ENCODE measurements around the gene ARHGAP33. TPM values are rescaled to one million over a fixed set of nuclear protein-coding genes. Genes with fewer than 3 reads are reported as not detected.

The ARHGAP33 gene
- total and polyA plus RNA-seq, 10 of the 15 experiments (the other 5 are each of a cell fraction or from before 2014, with no cell fraction given), result 0.05 to 22.9 (median 2.3) TPM; not detected in 1

DNA sequence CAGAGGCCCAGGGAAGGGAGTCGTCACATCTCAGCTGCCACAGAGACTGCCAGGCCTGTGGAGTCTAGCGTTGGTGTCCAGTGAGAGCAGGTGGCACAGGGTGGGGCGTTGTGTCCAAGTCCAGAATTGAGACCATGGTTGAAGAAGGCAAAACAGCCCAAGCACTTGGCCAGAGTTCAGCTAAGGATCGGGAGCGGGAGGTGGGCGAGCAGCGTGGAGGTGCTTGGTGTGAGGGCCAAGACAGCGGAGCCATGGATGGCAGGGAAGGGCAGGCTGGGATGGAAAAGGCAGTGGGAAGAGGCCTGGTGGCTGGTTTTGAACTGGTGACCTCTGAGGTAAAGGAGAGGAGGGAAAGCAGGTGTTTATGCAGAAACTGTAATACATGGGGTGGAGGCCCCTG, 41.1 kb upstream of the ARHGAP33 start:
- no peaks in the 10 kb centered on the region for H4K20me1 ChIP-seq (ENCODE audit: control insufficient read depth, insufficient read depth)
- H3K9me3 ChIP-seq (replicated peaks; ENCODE audit: control insufficient read depth, insufficient read depth, low read length), result no peaks in the 10 kb centered on the region
- over 99% methylated on average over 8 of the region's 8 CpGs for WGBS (ENCODE audit: insufficient coverage, insufficient replicate concordance, low lambda C conversion rate, missing lambda C conversion rate)
- no peak overlapping the region for H3K9ac ChIP-seq (ENCODE audit: control insufficient read depth, insufficient read depth, low read length)
- ChIA-PET CTCF (no interaction called here), SMC1A (ENCODE audit: uncharacterized antibody, unreplicated experiment) (no interaction called here), POLR2A (no interaction called here), RAD21 (ENCODE audit: unreplicated experiment) (no interaction called here)
- intact Hi-C loops (cut with micrococcal nuclease; ENCODE audit: unreplicated experiment), result no loop called here
- no peaks in the 10 kb centered on the region for H3K27me3 ChIP-seq (replicated peaks in 1 of 2; ENCODE audit: control insufficient read depth in 2 of 2, insufficient read depth in 2 of 2, low read length in 1 of 2)
- peaks cover 16 to 51% of the 10 kb centered on the region in 2 experiments; a peak in 3 of 4 replicates for H3K36me3 ChIP-seq (ENCODE audit: control insufficient read depth in 2 of 2, insufficient read depth in 2 of 2, low read length in 1 of 2)
- no peak overlapping the region for H3K4me2 ChIP-seq (ENCODE audit: control insufficient read depth, insufficient read depth)
- no peak for TF ChIP-seq CREB1 (IDR thresholded peaks at IDR 0.05; ENCODE audit: low read depth)
- TF ChIP-seq SREBF1 (IDR thresholded peaks at IDR 0.05; ENCODE audit: low read length), result no peak
- TF ChIP-seq PBX3 (IDR thresholded peaks at IDR 0.05; ENCODE audit: insufficient replicate concordance, low read depth, low read length), result no peak
- TF ChIP-seq ZNF274 (IDR thresholded peaks at IDR 0.05; ENCODE audit: insufficient read depth, insufficient read length), result no peak
- TF ChIP-seq ZNF217 (IDR thresholded peaks at IDR 0.05), result no peak
- no peak for TF ChIP-seq RCOR1 (conservative IDR thresholded peaks at IDR 0.05; ENCODE audit: low read depth, low read length)
- no peak for TF ChIP-seq BCL11A (IDR thresholded peaks at IDR 0.05; ENCODE audit: low read depth, low read length)
- TF ChIP-seq NR2C1 (IDR thresholded peaks at IDR 0.05), result no peak
- TF ChIP-seq BACH1 (IDR thresholded peaks at IDR 0.05; ENCODE audit: borderline replicate concordance), result no peak
- TF ChIP-seq, protein P1, sequence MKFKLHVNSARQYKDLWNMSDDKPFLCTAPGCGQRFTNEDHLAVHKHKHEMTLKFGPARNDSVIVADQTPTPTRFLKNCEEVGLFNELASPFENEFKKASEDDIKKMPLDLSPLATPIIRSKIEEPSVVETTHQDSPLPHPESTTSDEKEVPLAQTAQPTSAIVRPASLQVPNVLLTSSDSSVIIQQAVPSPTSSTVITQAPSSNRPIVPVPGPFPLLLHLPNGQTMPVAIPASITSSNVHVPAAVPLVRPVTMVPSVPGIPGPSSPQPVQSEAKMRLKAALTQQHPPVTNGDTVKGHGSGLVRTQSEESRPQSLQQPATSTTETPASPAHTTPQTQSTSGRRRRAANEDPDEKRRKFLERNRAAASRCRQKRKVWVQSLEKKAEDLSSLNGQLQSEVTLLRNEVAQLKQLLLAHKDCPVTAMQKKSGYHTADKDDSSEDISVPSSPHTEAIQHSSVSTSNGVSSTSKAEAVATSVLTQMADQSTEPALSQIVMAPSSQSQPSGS (IDR thresholded peaks at IDR 0.05; ENCODE audit: low read length), result no peak
- no peak for TF ChIP-seq JUND (IDR thresholded peaks at IDR 0.05; ENCODE audit: low read depth, low read length)
- no peak for TF ChIP-seq ETV6 (conservative IDR thresholded peaks at IDR 0.05 in 1 of 2, IDR thresholded peaks at IDR 0.05 in 1 of 2; ENCODE audit: borderline replicate concordance in 1 of 2, low read depth in 1 of 2)
- TF ChIP-seq, protein P2, sequence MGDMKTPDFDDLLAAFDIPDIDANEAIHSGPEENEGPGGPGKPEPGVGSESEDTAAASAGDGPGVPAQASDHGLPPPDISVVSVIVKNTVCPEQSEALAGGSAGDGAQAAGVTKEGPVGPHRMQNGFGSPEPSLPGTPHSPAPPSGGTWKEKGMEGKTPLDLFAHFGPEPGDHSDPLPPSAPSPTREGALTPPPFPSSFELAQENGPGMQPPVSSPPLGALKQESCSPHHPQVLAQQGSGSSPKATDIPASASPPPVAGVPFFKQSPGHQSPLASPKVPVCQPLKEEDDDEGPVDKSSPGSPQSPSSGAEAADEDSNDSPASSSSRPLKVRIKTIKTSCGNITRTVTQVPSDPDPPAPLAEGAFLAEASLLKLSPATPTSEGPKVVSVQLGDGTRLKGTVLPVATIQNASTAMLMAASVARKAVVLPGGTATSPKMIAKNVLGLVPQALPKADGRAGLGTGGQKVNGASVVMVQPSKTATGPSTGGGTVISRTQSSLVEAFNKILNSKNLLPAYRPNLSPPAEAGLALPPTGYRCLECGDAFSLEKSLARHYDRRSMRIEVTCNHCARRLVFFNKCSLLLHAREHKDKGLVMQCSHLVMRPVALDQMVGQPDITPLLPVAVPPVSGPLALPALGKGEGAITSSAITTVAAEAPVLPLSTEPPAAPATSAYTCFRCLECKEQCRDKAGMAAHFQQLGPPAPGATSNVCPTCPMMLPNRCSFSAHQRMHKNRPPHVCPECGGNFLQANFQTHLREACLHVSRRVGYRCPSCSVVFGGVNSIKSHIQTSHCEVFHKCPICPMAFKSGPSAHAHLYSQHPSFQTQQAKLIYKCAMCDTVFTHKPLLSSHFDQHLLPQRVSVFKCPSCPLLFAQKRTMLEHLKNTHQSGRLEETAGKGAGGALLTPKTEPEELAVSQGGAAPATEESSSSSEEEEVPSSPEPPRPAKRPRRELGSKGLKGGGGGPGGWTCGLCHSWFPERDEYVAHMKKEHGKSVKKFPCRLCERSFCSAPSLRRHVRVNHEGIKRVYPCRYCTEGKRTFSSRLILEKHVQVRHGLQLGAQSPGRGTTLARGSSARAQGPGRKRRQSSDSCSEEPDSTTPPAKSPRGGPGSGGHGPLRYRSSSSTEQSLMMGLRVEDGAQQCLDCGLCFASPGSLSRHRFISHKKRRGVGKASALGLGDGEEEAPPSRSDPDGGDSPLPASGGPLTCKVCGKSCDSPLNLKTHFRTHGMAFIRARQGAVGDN (IDR thresholded peaks at IDR 0.05), result no peak
- H3K79me2 ChIP-seq (ENCODE audit: control insufficient read depth, insufficient read depth, low read length), result no peaks in the 10 kb centered on the region
- FAIRE-seq, result no peak
- DNase-seq (ENCODE audit: low read depth, low spot score), result no peak
- H3K4me1 ChIP-seq (ENCODE audit: control insufficient read depth, insufficient read depth, low read length), result no peaks in the 10 kb centered on the region
- in situ Hi-C loops (cut with MboI), result no loop called here
- no TSS peak for BruUV-seq (replicated peaks)
- no peak overlapping the region for H3K27ac ChIP-seq (ENCODE audit: control insufficient read depth, insufficient read depth)
- H3K4me3 ChIP-seq, result no peak overlapping the region
- no peak overlapping the region for H2AFZ ChIP-seq (ENCODE audit: control insufficient read depth, low read depth, low read length)
- ATAC-seq, result no peak
